ENCODE results near the gene RNF17. TPM values are rescaled to one million over a fixed set of nuclear protein-coding genes. Genes with fewer than 3 reads are reported as not detected.

The RNF17 gene
- total and polyA plus RNA-seq, 10 of the 15 experiments (the other 5 are each of a cell fraction or from before 2014, with no cell fraction given): not detected

DNA sequence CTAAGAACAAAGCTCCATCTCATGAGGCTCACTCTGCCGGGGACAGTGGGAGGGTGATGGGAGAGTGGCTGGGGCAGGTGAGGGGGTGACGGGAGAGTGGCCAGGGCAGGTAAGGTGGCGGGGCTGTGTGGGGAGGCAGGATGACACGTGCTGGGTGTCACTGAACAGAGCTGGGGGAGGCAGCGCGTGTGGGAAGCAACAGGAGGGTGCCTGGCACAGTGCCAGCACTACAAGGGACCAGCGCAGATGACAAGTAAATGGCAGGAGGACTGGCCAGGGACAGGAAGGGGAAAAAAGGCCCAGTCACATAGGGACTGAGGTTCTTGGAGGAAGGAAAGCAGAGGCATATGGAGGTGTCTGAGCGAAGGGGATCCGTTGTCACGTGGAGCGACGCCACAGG is 129.9 kb downstream of the RNF17 start:
- WGBS (ENCODE audit: insufficient coverage, insufficient replicate concordance, low lambda C conversion rate, missing lambda C conversion rate): over 99% methylated on average over 12 of the region's 12 CpGs
- intact Hi-C loops (cut with micrococcal nuclease; ENCODE audit: unreplicated experiment): no loop called here
- Histone ChIP-seq H3K27me3 (replicated peaks in 1 of 2; ENCODE audit: control insufficient read depth in 2 of 2, insufficient read depth in 2 of 2, low read length in 1 of 2) (no peaks in the 10 kb centered on the region), H4K20me1 (ENCODE audit: control insufficient read depth, insufficient read depth) (no peaks in the 10 kb centered on the region), H2AFZ (ENCODE audit: control insufficient read depth, low read depth, low read length) (no peak overlapping the region), H3K4me3 (no peak overlapping the region), H3K9ac (ENCODE audit: control insufficient read depth, insufficient read depth, low read length) (no peak overlapping the region), H3K79me2 (ENCODE audit: control insufficient read depth, insufficient read depth, low read length) (no peaks in the 10 kb centered on the region), H3K4me2 (ENCODE audit: control insufficient read depth, insufficient read depth) (no peak overlapping the region), H3K9me3 (replicated peaks; ENCODE audit: control insufficient read depth, insufficient read depth, low read length) (no peaks in the 10 kb centered on the region), H3K4me1 (ENCODE audit: control insufficient read depth, insufficient read depth, low read length) (no peaks in the 10 kb centered on the region), H3K36me3 (ENCODE audit: control insufficient read depth in 2 of 2, insufficient read depth in 2 of 2, low read length in 1 of 2) (peaks cover 20 to 21% of the 10 kb centered on the region in 2 experiments; a peak in 3 of 4 replicates), H3K27ac (ENCODE audit: control insufficient read depth, insufficient read depth) (no peak overlapping the region)
- ChIA-PET POLR2A (no interaction called here), SMC1A (ENCODE audit: uncharacterized antibody, unreplicated experiment) (no interaction called here), CTCF (no interaction called here), RAD21 (ENCODE audit: unreplicated experiment) (no interaction called here)
- ATAC-seq: no peak
- DNase-seq (ENCODE audit: low read depth, low spot score): no peak
- in situ Hi-C loops (cut with MboI): no loop called here
- no peak for FAIRE-seq
- no TSS peak for BruUV-seq (replicated peaks)
- TF ChIP-seq, protein P1, sequence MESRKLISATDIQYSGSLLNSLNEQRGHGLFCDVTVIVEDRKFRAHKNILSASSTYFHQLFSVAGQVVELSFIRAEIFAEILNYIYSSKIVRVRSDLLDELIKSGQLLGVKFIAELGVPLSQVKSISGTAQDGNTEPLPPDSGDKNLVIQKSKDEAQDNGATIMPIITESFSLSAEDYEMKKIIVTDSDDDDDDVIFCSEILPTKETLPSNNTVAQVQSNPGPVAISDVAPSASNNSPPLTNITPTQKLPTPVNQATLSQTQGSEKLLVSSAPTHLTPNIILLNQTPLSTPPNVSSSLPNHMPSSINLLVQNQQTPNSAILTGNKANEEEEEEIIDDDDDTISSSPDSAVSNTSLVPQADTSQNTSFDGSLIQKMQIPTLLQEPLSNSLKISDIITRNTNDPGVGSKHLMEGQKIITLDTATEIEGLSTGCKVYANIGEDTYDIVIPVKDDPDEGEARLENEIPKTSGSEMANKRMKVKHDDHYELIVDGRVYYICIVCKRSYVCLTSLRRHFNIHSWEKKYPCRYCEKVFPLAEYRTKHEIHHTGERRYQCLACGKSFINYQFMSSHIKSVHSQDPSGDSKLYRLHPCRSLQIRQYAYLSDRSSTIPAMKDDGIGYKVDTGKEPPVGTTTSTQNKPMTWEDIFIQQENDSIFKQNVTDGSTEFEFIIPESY (IDR thresholded peaks at IDR 0.05): no peak
- TF ChIP-seq, protein P2, sequence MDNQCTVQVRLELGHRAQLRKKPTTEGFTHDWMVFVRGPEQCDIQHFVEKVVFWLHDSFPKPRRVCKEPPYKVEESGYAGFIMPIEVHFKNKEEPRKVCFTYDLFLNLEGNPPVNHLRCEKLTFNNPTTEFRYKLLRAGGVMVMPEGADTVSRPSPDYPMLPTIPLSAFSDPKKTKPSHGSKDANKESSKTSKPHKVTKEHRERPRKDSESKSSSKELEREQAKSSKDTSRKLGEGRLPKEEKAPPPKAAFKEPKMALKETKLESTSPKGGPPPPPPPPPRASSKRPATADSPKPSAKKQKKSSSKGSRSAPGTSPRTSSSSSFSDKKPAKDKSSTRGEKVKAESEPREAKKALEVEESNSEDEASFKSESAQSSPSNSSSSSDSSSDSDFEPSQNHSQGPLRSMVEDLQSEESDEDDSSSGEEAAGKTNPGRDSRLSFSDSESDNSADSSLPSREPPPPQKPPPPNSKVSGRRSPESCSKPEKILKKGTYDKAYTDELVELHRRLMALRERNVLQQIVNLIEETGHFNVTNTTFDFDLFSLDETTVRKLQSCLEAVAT (IDR thresholded peaks at IDR 0.05): no peak
- no peak for TF ChIP-seq MYB (IDR thresholded peaks at IDR 0.05; ENCODE audit: borderline replicate concordance, low read depth, low read length)
- TF ChIP-seq, protein P3, sequence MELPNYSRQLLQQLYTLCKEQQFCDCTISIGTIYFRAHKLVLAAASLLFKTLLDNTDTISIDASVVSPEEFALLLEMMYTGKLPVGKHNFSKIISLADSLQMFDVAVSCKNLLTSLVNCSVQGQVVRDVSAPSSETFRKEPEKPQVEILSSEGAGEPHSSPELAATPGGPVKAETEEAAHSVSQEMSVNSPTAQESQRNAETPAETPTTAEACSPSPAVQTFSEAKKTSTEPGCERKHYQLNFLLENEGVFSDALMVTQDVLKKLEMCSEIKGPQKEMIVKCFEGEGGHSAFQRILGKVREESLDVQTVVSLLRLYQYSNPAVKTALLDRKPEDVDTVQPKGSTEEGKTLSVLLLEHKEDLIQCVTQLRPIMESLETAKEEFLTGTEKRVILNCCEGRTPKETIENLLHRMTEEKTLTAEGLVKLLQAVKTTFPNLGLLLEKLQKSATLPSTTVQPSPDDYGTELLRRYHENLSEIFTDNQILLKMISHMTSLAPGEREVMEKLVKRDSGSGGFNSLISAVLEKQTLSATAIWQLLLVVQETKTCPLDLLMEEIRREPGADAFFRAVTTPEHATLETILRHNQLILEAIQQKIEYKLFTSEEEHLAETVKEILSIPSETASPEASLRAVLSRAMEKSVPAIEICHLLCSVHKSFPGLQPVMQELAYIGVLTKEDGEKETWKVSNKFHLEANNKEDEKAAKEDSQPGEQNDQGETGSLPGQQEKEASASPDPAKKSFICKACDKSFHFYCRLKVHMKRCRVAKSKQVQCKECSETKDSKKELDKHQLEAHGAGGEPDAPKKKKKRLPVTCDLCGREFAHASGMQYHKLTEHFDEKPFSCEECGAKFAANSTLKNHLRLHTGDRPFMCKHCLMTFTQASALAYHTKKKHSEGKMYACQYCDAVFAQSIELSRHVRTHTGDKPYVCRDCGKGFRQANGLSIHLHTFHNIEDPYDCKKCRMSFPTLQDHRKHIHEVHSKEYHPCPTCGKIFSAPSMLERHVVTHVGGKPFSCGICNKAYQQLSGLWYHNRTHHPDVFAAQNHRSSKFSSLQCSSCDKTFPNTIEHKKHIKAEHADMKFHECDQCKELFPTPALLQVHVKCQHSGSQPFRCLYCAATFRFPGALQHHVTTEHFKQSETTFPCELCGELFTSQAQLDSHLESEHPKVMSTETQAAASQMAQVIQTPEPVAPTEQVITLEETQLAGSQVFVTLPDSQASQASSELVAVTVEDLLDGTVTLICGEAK (IDR thresholded peaks at IDR 0.05; ENCODE audit: borderline replicate concordance): no peak
- TF ChIP-seq NFIC (IDR thresholded peaks at IDR 0.05; ENCODE audit: low read depth, low read length): no peak
- no peak for TF ChIP-seq ASH2L (IDR thresholded peaks at IDR 0.05; ENCODE audit: borderline replicate concordance, low read depth)
- no peak for TF ChIP-seq POU2F2 (IDR thresholded peaks at IDR 0.05; ENCODE audit: borderline replicate concordance, low read depth, low read length)
- no peak for TF ChIP-seq SUPT20H (IDR thresholded peaks at IDR 0.05; ENCODE audit: borderline replicate concordance, control insufficient read depth, low read depth, low read length)
- TF ChIP-seq, protein P4, sequence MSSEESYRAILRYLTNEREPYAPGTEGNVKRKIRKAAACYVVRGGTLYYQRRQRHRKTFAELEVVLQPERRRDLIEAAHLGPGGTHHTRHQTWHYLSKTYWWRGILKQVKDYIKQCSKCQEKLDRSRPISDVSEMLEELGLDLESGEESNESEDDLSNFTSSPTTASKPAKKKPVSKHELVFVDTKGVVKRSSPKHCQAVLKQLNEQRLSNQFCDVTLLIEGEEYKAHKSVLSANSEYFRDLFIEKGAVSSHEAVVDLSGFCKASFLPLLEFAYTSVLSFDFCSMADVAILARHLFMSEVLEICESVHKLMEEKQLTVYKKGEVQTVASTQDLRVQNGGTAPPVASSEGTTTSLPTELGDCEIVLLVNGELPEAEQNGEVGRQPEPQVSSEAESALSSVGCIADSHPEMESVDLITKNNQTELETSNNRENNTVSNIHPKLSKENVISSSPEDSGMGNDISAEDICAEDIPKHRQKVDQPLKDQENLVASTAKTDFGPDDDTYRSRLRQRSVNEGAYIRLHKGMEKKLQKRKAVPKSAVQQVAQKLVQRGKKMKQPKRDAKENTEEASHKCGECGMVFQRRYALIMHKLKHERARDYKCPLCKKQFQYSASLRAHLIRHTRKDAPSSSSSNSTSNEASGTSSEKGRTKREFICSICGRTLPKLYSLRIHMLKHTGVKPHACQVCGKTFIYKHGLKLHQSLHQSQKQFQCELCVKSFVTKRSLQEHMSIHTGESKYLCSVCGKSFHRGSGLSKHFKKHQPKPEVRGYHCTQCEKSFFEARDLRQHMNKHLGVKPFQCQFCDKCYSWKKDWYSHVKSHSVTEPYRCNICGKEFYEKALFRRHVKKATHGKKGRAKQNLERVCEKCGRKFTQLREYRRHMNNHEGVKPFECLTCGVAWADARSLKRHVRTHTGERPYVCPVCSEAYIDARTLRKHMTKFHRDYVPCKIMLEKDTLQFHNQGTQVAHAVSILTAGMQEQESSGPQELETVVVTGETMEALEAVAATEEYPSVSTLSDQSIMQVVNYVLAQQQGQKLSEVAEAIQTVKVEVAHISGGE (CRISPR knock-in tag; IDR thresholded peaks at IDR 0.05): no peak
- TF ChIP-seq FOS (IDR thresholded peaks at IDR 0.05; ENCODE audit: borderline replicate concordance, extremely low read depth, insufficient read length): no peak
- no peak for TF ChIP-seq ZNF274 (IDR thresholded peaks at IDR 0.05; ENCODE audit: insufficient read depth, insufficient read length)
- TF ChIP-seq KLF5 (IDR thresholded peaks at IDR 0.05; ENCODE audit: partially characterized antibody): no peak

Measured in GM12878 (cell line).